SK-N-SH (cell line): ENCODE data around the gene KCNN3. TPM values are rescaled to one million over a fixed set of nuclear protein-coding genes. Genes with fewer than 3 reads are reported as not detected.

Experiments
- CTCF ChIA-PET: fragments of 300-600, 350-600 bp; formaldehyde crosslinking; extraction: SDS; loops from one replicate; lab custom pipeline; 2021; lab: Yijun Ruan, JAX
- POLR2A ChIA-PET: fragments of 350-600 bp; sonication (Branson Sonifier 250); formaldehyde crosslinking; extraction: SDS; loops from one replicate; lab custom pipeline; 2020; ENCODE audit warnings: antibody characterized with exemption, inconsistent platforms; lab: Yijun Ruan, JAX
- DNase-seq: peaks from one replicate; pipeline ENCODE4 v3.0.0; 2012
- H2AFZ ChIP-seq: fragments of 200-600 bp; sonication (generic); 2 replicates; pipeline ENCODE4 v1.8.1; 2016; ENCODE audit warnings: antibody characterized with exemption, mild to moderate bottlenecking, low read depth
- H3F3A ChIP-seq: fragments of 200-600 bp; sonication (generic); replicated peaks from 2 replicates; pipeline ENCODE3; 2016; ENCODE audit warnings: antibody characterized with exemption, mild to moderate bottlenecking; ENCODE audit not compliant: insufficient read depth
- H3K27ac ChIP-seq, 2 experiments: fragments of 200-500 bp in 1 of 2; fragments of 200-600 bp in 1 of 2; sonication (Bioruptor generic) in 1 of 2; sonication (generic), shearing (Covaris generic) in 1 of 2; 2 replicates each; pipeline versions ENCODE4 v1.5.1 to v1.6.1; 2014 to 2016; ENCODE audit warnings: low read depth in 2 of 2, inconsistent platforms in 1 of 2, low read length in 1 of 2, mild to moderate bottlenecking in 1 of 2, mixed read lengths in 1 of 2
- H3K27me3 ChIP-seq: fragments of 200-600 bp; sonication (generic), shearing (Covaris generic); 2 replicates; pipeline ENCODE4 v1.6.1; 2016; ENCODE audit warnings: mixed run types; ENCODE audit not compliant: insufficient read depth
- H3K36me3 ChIP-seq, 2 experiments: fragments of 200-500 bp in 1 of 2; fragments of 200-600 bp in 1 of 2; sonication (Bioruptor generic) in 1 of 2; sonication (generic) in 1 of 2; replicated peaks in 1 of 2; 2 replicates each; pipeline versions ENCODE3 to v1.5.1; 2014 to 2016; ENCODE audit warnings: low read length in 1 of 2, mild to moderate bottlenecking in 1 of 2; ENCODE audit not compliant: insufficient read depth in 2 of 2, control insufficient read depth in 1 of 2
- H3K4me1 ChIP-seq, 2 experiments: fragments of 200-500 bp in 1 of 2; fragments of 200-600 bp in 1 of 2; sonication (Bioruptor generic) in 1 of 2; sonication (generic), shearing (Covaris generic) in 1 of 2; 2 replicates each; pipeline versions ENCODE4 v1.5.1 to v1.6.1; 2014 to 2016; ENCODE audit warnings: low read depth in 1 of 2, low read length in 1 of 2, mixed run types in 1 of 2; ENCODE audit not compliant: insufficient read depth in 2 of 2, control insufficient read depth in 1 of 2
- H3K4me2 ChIP-seq: fragments of 200-600 bp; sonication (generic), shearing (Covaris generic); 2 replicates; pipeline ENCODE4 v1.6.1; 2017; ENCODE audit warnings: mixed run types
- H3K4me3 ChIP-seq, 2 experiments: fragments of 200-500 bp in 1 of 2; fragments of 200-600 bp in 1 of 2; sonication (Bioruptor generic) in 1 of 2; sonication (generic), shearing (Covaris generic) in 1 of 2; 2 replicates each; pipeline versions ENCODE4 v1.5.1 to v1.8.1; 2014 to 2016; ENCODE audit warnings: low read depth in 2 of 2, inconsistent platforms in 1 of 2, low read length in 1 of 2, mild to moderate bottlenecking in 1 of 2, mixed read lengths in 1 of 2, moderate library complexity in 1 of 2
- H3K79me2 ChIP-seq: fragments of 200-600 bp; sonication (generic); 2 replicates; pipeline ENCODE4 v1.8.1; 2017; ENCODE audit warnings: mild to moderate bottlenecking; ENCODE audit not compliant: insufficient read depth
- H3K9ac ChIP-seq: fragments of 200-600 bp; sonication (generic); 2 replicates; pipeline ENCODE4 v1.6.1; 2017; ENCODE audit warnings: mixed run types
- H3K9me2 ChIP-seq: fragments of 200-600 bp; sonication (generic); 2 replicates; pipeline ENCODE4 v1.6.1; 2017; ENCODE audit warnings: mixed run types
- H3K9me3 ChIP-seq: fragments of 200-600 bp; sonication (generic); 2 replicates; pipeline ENCODE4 v1.6.1; 2017; ENCODE audit warnings: mixed run types, mild to moderate bottlenecking, moderate library complexity
- H4K20me1 ChIP-seq: fragments of 200-600 bp; sonication (generic); 2 replicates; pipeline ENCODE4 v1.6.1; 2017; ENCODE audit warnings: mild to moderate bottlenecking, mixed run types; ENCODE audit not compliant: insufficient read depth
- CHD2 ChIP-seq: fragments of 150-350 bp; IDR thresholded peaks from 2 replicates; pipeline ENCODE4 v1.6.1; 2018; ENCODE audit warnings: low read length; ENCODE audit not compliant: partially characterized antibody
- CTCF ChIP-seq: fragments of 200-600 bp; sonication (generic); IDR thresholded peaks from 2 replicates; pipeline ENCODE4 v1.6.1; 2017; ENCODE audit warnings: antibody characterized with exemption, mild to moderate bottlenecking, moderate library complexity
- EZH2phosphoT487 ChIP-seq: fragments of 200-600 bp; sonication (generic); IDR thresholded peaks from 2 replicates; pipeline ENCODE4 v1.6.1; 2017; ENCODE audit warnings: low read depth, mixed run types, mild to moderate bottlenecking, antibody characterized with exemption, moderate library complexity, borderline replicate concordance
- FOXJ3 ChIP-seq: sonication (generic); formaldehyde crosslinking; IDR thresholded peaks from 2 replicates; pipeline ENCODE4 v1.5.1; 2020; ENCODE audit warnings: mild to moderate bottlenecking, missing genetic modification reagents
- FOXM1 ChIP-seq: IDR thresholded peaks from 2 replicates; pipeline ENCODE4 v1.4.0; 2012; ENCODE audit warnings: low read depth, mild to moderate bottlenecking
- MEF2A ChIP-seq: IDR thresholded peaks from 2 replicates; pipeline ENCODE4 v1.4.0; 2012; ENCODE audit warnings: low read depth, borderline replicate concordance
- MXI1 ChIP-seq: IDR thresholded peaks from 2 replicates; pipeline ENCODE4 v1.6.1; 2012; ENCODE audit warnings: mild to moderate bottlenecking, low read depth, low read length, improper control_type of control experiment
- NFIC ChIP-seq: IDR thresholded peaks from 2 replicates; pipeline ENCODE4 v1.4.0; 2012; ENCODE audit warnings: borderline replicate concordance
- NRF1 ChIP-seq: IDR thresholded peaks from 2 replicates; pipeline ENCODE4 v1.6.1; 2012; ENCODE audit warnings: low read depth, mild to moderate bottlenecking, low read length
- RCOR1 ChIP-seq: fragments of 150-350 bp; IDR thresholded peaks from 2 replicates; pipeline ENCODE4 v1.6.1; 2017; ENCODE audit warnings: antibody characterized with exemption, low read length
- RFX5 ChIP-seq: IDR thresholded peaks from 2 replicates; pipeline ENCODE4 v1.6.1; 2012; ENCODE audit warnings: mild to moderate bottlenecking, improper control_type of control experiment, low read length
- RXRA ChIP-seq: IDR thresholded peaks from 2 replicates; pipeline ENCODE4 v1.4.0; 2012; ENCODE audit warnings: low read depth, mild to moderate bottlenecking, borderline replicate concordance
- TAF1 ChIP-seq: IDR thresholded peaks from 2 replicates; pipeline ENCODE4 v1.6.1; 2012; ENCODE audit warnings: low read depth, mild to moderate bottlenecking, low read length, moderate library complexity, borderline replicate concordance
- YY1 ChIP-seq: IDR thresholded peaks from 2 replicates; pipeline ENCODE4 v1.4.0; 2012; ENCODE audit warnings: low read depth, mild to moderate bottlenecking
- WGBS: methylation state at CpG from one replicate; pipeline ENCODE4 v1.1.6; 2017; ENCODE audit warnings: low lambda C conversion rate; 5-methylcytosine and 5-hydroxymethylcytosine counted together
- polyA plus RNA-seq, 3 experiments: library from polyadenylated mRNA; depleted of rRNA; stranded (reverse); fragments of >200 nt; gene quantifications; 2 replicates each; pipeline ENCODE4 v1.2.3, GENCODE V29; 2012
- TF ChIP-seq, protein P1 (sequence below): IDR thresholded peaks from 2 replicates; pipeline ENCODE4 v1.6.1; 2012; ENCODE audit warnings: mild to moderate bottlenecking, low read depth, low read length, moderate library complexity
- TF ChIP-seq, protein P2 (sequence below): IDR thresholded peaks from 2 replicates; pipeline ENCODE4 v1.4.0; 2012; ENCODE audit warnings: low read depth, borderline replicate concordance
- TF ChIP-seq, protein P3 (sequence below): IDR thresholded peaks from 2 replicates; pipeline ENCODE4; 2012

Gene KCNN3
- polyA plus RNA-seq, 1 of the 3 experiments (the other 2 are of a cell fraction) = 0.16 TPM

DNA sequence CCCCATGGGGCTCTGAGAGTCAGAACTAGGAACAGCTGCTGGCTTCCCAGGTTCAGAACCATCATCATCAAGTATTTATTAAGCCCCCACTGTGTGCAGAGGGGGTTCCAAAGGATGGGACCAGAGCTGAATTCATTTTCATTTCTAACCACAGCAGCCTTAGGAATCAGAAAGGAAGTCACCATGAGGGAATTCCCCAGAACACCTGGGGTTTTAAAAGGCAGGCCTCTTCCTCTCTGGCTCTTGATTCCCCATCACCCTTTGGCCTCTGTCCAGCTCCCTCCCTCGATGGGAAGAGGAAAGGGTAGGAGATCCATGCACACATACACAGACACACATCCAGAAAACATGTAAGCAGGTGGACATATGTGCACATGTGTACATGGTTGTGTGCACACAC, 1.3 kb upstream of the KCNN3 start (continued):
- TF ChIP-seq, protein P1, sequence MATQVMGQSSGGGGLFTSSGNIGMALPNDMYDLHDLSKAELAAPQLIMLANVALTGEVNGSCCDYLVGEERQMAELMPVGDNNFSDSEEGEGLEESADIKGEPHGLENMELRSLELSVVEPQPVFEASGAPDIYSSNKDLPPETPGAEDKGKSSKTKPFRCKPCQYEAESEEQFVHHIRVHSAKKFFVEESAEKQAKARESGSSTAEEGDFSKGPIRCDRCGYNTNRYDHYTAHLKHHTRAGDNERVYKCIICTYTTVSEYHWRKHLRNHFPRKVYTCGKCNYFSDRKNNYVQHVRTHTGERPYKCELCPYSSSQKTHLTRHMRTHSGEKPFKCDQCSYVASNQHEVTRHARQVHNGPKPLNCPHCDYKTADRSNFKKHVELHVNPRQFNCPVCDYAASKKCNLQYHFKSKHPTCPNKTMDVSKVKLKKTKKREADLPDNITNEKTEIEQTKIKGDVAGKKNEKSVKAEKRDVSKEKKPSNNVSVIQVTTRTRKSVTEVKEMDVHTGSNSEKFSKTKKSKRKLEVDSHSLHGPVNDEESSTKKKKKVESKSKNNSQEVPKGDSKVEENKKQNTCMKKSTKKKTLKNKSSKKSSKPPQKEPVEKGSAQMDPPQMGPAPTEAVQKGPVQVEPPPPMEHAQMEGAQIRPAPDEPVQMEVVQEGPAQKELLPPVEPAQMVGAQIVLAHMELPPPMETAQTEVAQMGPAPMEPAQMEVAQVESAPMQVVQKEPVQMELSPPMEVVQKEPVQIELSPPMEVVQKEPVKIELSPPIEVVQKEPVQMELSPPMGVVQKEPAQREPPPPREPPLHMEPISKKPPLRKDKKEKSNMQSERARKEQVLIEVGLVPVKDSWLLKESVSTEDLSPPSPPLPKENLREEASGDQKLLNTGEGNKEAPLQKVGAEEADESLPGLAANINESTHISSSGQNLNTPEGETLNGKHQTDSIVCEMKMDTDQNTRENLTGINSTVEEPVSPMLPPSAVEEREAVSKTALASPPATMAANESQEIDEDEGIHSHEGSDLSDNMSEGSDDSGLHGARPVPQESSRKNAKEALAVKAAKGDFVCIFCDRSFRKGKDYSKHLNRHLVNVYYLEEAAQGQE = no peak
- TF ChIP-seq MXI1 (no peak), FOXJ3 (CRISPR knock-in tag) (no peak), NFIC (no peak), RFX5 (no peak), EZH2phosphoT487 (no peak), CTCF (no peak), MEF2A (no peak), RXRA (no peak), YY1 (no peak), FOXM1 (no peak)
- TF ChIP-seq, protein P2, sequence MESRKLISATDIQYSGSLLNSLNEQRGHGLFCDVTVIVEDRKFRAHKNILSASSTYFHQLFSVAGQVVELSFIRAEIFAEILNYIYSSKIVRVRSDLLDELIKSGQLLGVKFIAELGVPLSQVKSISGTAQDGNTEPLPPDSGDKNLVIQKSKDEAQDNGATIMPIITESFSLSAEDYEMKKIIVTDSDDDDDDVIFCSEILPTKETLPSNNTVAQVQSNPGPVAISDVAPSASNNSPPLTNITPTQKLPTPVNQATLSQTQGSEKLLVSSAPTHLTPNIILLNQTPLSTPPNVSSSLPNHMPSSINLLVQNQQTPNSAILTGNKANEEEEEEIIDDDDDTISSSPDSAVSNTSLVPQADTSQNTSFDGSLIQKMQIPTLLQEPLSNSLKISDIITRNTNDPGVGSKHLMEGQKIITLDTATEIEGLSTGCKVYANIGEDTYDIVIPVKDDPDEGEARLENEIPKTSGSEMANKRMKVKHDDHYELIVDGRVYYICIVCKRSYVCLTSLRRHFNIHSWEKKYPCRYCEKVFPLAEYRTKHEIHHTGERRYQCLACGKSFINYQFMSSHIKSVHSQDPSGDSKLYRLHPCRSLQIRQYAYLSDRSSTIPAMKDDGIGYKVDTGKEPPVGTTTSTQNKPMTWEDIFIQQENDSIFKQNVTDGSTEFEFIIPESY = no peak

- TF ChIP-seq CHD2 = no peak
- TF ChIP-seq RCOR1 = no peak
- no peak for TF ChIP-seq NRF1
- no peak for TF ChIP-seq RXRA
- no peak for TF ChIP-seq MEF2A
- TF ChIP-seq TAF1 = no peak
- TF ChIP-seq, protein P3, sequence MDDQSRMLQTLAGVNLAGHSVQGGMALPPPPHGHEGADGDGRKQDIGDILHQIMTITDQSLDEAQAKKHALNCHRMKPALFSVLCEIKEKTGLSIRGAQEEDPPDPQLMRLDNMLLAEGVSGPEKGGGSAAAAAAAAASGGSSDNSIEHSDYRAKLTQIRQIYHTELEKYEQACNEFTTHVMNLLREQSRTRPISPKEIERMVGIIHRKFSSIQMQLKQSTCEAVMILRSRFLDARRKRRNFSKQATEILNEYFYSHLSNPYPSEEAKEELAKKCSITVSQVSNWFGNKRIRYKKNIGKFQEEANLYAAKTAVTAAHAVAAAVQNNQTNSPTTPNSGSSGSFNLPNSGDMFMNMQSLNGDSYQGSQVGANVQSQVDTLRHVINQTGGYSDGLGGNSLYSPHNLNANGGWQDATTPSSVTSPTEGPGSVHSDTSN = no peak
- TF ChIP-seq RFX5 = no peak
- TF ChIP-seq, all 33 proteins: peak for 0
- peak overlapping the region; percentile 94; the same call in 1 of the 2 replicates for H3K4me2 ChIP-seq
- H3K9me3 ChIP-seq = no peaks in the 10 kb centered on the region
- WGBS = 80% methylated on average over 6 of the region's 6 CpGs
- ChIA-PET CTCF (interaction anchor here (0.6 to 6.2 kb wide), 9 partner anchors 8 to 310 kb away, joined by 3 to 58 read pairs (median 16); no protein-coding TSS in a partner anchor), POLR2A (no interaction called here)
- H3K27me3 ChIP-seq = peaks cover 8% of the 10 kb centered on the region; the same call in 1 of the 2 replicates
- peaks cover 4% of the 10 kb centered on the region for H3F3A ChIP-seq
- H3K9ac ChIP-seq = no peak overlapping the region
- H4K20me1 ChIP-seq = no peaks in the 10 kb centered on the region
- no peak for DNase-seq
- H3K36me3 ChIP-seq = no peaks in the 10 kb centered on the region
- H3K4me1 ChIP-seq = peaks cover 14 to 40% of the 10 kb centered on the region in 2 experiments
- no peak overlapping the region for H2AFZ ChIP-seq
- no peak overlapping the region for H3K27ac ChIP-seq
- no peaks in the 10 kb centered on the region for H3K79me2 ChIP-seq
- no peak overlapping the region for H3K4me3 ChIP-seq
- H3K9me2 ChIP-seq = no peaks in the 10 kb centered on the region
Measured at GRCh38 chr1:154870734-154871133, 653 bp upstream of the KCNN3 start.
